GM12801 (cell line): ENCODE data around the gene CLSTN1.

ENCODE experiments used
- TF ChIP-seq, protein P1 (sequence below): IDR thresholded peaks from one replicate; pipeline ENCODE4 v1.5.1; 2011; ENCODE audit warnings: control low read depth; ENCODE audit not compliant: insufficient read length; ENCODE audit errors: extremely low read depth

The CLSTN1 gene

DNA sequence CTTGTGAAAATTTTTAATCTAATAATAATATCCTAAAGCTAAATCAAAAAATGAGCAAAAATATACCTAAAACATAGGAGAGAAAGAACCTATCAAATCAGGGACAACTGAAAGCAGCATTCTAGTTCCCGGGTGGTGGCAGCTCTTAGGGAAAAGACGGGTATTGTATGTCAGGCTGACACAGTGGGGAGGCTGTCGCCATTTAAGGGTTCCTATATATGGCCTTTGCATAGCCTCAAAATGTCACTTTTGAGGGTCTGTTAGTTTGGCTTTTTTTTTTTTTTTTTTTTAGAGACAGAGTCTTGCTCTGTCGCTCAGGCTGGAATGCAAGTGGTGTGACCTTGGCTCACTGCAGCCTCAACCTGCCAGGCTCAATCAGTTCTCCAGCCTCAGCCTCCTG is 6.0 kb downstream of the CLSTN1 start:
- TF ChIP-seq, protein P1, sequence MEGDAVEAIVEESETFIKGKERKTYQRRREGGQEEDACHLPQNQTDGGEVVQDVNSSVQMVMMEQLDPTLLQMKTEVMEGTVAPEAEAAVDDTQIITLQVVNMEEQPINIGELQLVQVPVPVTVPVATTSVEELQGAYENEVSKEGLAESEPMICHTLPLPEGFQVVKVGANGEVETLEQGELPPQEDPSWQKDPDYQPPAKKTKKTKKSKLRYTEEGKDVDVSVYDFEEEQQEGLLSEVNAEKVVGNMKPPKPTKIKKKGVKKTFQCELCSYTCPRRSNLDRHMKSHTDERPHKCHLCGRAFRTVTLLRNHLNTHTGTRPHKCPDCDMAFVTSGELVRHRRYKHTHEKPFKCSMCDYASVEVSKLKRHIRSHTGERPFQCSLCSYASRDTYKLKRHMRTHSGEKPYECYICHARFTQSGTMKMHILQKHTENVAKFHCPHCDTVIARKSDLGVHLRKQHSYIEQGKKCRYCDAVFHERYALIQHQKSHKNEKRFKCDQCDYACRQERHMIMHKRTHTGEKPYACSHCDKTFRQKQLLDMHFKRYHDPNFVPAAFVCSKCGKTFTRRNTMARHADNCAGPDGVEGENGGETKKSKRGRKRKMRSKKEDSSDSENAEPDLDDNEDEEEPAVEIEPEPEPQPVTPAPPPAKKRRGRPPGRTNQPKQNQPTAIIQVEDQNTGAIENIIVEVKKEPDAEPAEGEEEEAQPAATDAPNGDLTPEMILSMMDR: no peak

DNA sequence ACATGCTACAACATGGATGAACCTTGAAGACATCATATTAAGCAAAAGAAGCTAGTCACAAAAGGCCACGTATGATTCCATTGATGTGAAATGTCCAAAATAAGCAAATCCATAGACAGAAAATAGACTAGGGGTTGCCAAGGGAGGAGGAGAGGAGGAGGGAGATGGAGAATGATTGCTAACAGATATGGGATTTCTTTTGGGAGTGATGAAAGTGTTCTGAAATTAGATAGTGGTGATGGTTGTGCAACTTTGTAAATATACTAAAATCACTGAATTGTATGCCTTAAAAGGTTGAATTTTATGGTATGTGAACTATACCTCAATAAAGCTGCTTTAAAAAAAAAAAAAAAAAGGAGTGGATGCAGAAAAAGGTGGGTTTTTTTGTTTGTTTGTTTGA is 7.6 kb downstream of the CLSTN1 start:
- TF ChIP-seq, protein P1: no peak

DNA sequence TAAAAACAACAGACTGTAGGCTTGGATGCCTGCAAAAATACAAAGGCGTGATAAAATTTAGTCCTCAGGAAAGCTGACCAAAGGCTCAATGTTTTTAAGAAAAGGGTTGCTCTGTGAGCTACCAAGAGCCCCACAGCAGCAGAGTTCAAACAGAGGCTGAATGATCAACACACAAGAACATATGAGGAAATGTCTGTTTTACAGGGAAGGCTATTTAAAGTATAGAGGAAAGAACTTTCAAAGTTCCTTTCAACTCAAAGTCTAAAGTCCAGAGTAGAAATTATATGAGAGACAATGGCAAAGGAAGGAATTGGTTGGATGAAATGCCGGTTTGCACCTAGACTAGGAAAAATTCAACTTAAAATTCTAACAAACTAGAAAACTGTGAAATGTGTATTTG is 8.6 kb downstream of the CLSTN1 start:
- TF ChIP-seq, protein P1: no peak

DNA sequence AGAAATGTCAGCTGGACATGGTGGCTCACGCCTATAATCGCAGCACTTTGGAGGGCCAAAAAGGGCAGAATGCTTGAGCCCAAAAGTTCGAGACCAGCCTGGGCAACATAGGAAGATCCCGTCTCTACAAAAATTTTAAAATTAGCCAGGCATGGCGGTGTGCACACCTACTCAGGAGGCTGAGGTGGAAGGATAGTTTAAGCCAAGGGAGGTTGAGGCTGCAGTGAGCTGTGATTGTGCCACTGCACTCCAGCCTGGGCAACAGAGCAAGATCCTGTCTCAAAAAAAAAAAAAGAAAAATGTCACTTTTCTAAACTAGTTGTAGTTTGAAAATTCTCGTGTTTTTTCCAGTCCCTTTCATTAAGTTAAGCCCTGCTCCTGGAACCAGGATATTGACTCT is 9.1 kb downstream of the CLSTN1 start:
- TF ChIP-seq, protein P1: no peak

DNA sequence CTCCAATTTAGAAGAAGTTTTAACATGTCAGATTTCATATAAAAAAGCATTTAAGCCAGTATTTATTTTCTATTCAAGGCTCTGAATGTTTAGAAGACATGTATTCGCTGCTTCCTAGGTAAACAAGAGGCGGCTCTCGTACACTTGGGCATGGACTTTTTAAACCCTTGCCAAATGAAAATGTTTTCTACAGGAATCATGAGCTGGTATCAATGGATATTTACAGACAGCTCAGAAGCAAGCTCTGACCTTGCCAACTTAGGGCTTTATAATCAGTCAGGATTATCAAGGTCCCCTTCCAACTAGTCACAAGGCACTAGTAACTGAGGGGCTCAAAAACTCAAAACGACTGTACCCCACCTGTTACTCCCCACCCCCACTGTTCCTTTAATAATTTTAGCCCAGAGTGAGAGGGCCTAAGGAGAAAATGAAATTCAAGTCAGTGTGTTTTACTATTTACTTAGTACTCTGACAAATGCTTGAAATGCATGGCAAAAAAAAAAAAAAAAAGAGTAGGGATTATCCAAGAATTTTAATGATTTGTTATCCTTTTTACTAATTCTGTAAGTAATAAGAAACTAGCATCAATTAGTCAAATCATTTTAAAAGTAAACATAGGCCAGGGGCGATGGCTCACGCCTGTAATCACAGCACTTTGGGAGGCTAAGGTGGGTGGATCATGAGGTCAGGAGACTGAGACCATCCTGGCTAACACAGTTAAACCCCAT is 12.4 kb downstream of the CLSTN1 start:
- TF ChIP-seq, protein P1: no peak

DNA sequence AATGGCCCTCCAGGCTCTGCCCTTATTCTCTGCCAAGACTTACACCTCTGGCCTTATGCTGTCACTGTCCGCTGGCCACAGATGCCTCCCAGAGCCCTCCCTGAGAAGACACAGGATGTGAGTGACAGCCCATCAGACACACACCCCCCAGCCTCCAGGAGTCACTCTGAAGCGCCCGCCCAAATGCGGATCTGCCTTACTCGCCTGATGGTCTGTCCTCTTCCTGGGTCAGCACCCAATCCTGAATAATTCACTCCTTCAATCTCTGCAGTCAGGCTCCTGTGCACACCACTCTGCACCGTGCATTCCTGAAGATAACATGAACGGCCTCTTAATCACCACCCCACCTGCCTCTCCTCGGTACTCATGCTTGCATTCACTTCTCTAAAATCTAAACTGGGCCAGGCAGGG is 14.7 kb downstream of the CLSTN1 start:
- TF ChIP-seq, protein P1: no peak

DNA sequence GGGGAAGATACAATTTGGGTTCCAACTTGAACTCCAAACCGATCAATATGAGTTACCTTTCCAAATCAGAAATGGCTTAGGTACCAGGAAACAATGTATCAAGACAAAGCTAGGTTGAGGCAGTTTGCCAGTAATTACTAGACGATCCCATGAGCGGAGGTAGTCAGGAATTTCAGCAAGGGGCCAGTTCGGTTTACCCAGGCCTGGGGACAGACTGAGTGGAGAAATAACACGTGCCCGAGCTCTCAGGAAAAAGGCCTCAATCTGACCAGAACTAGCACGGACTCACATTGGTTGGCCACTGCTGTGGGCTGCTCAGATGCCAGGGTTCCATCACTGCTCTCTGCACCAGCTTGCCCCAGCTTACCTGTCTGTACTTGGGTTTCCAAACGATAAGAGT is 15.3 kb downstream of the CLSTN1 start:
- TF ChIP-seq, protein P1: no peak

DNA sequence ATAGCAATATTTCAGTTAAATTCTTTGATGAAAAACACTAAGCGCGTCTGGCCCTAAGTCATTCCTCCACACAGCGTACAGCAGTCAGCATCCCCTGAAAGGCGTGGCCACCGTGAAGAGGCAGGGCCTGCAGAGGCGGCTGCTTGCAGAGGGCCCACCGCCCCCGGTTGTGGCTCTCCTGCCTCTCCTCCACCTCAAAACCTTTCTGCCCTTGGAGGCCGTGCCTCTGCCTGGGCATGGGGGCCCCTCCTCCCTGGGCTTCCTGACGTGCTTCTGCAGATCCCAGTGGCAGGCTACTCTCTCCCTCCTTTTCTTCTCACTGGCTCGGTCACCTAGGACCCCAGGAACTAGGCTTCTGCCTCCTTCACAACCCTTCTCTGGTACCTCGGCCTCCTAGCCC is 16.2 kb downstream of the CLSTN1 start:
- TF ChIP-seq, protein P1: no peak
